A673 (cell line): ENCODE measurements around the gene SPDEF. TPM values are rescaled to one million over a fixed set of nuclear protein-coding genes. Genes with fewer than 3 reads are reported as not detected.

Experiments used
- BruUV-seq: library from RNA; stranded (reverse); fragments of 400-500 nt; replicated peaks from 2 replicates; lab custom pipeline; 2021; lab: Mats Ljungman, UMichigan
- CTCF ChIA-PET: fragments of 300-600 bp; sonication (Branson Sonifier 250); formaldehyde crosslinking; loops from one replicate; lab custom pipeline; 2022; ENCODE audit warnings: antibody characterized with exemption; lab: Charles Lee
- POLR2A ChIA-PET: fragments of 300-600 bp; sonication (Branson Sonifier 250); formaldehyde crosslinking; loops from one replicate; lab custom pipeline; 2022; ENCODE audit warnings: antibody characterized with exemption; ENCODE audit not compliant: low non-redundant PET; lab: Charles Lee
- DNase-seq: peaks from one replicate; pipeline ENCODE4 v3.0.0-alpha.2; 2015; ENCODE audit warnings: low spot score
- H3K27ac ChIP-seq: fragments of 200-600 bp; sonication (generic); 2 replicates; pipeline ENCODE4 v1.5.1; 2016; ENCODE audit warnings: mixed run types, low read depth, mild to moderate bottlenecking, mixed read lengths, antibody characterized with exemption, low read length; ENCODE audit not compliant: poor library complexity, severe bottlenecking
- H3K27me3 ChIP-seq: fragments of 200-600 bp; sonication (generic); replicated peaks from 2 replicates; pipeline ENCODE4 v1.6.1; 2017; ENCODE audit warnings: mixed run types, low read depth, mild to moderate bottlenecking, mixed read lengths, antibody characterized with exemption, low read length; ENCODE audit not compliant: insufficient read depth, poor library complexity
- H3K36me3 ChIP-seq: fragments of 200-600 bp; sonication (generic); 2 replicates; pipeline ENCODE4 v1.6.1; 2016; ENCODE audit warnings: mixed run types, mild to moderate bottlenecking, mixed read lengths, antibody characterized with exemption, low read length; ENCODE audit not compliant: insufficient read depth, poor library complexity, severe bottlenecking
- H3K4me1 ChIP-seq: fragments of 200-600 bp; sonication (generic); 2 replicates; pipeline ENCODE4 v1.6.1; 2017; ENCODE audit warnings: mixed run types, mild to moderate bottlenecking, mixed read lengths, antibody characterized with exemption, low read length; ENCODE audit not compliant: insufficient read depth, poor library complexity, severe bottlenecking
- H3K4me3 ChIP-seq: fragments of 200-600 bp; sonication (generic); 2 replicates; pipeline ENCODE4 v1.5.1; 2016; ENCODE audit warnings: low read depth, mixed run types, mild to moderate bottlenecking, mixed read lengths, low read length; ENCODE audit not compliant: poor library complexity, severe bottlenecking
- H3K9me3 ChIP-seq: fragments of 200-600 bp; sonication (generic); 2 replicates; pipeline ENCODE4 v1.6.1; 2016; ENCODE audit warnings: mixed run types, low read depth, mild to moderate bottlenecking, mixed read lengths, antibody characterized with exemption, low read length; ENCODE audit not compliant: poor library complexity, severe bottlenecking
- CTCF ChIP-seq: fragments of 300-800, 200-600 bp; sonication (generic); conservative IDR thresholded peaks from 2 replicates; pipeline ENCODE4 v1.5.1; 2017; ENCODE audit warnings: low read depth, mild to moderate bottlenecking, antibody characterized with exemption, low read length, moderate library complexity, mixed read lengths
- EZH2 ChIP-seq: fragments of 200-600 bp; sonication (generic); IDR thresholded peaks from 2 replicates; pipeline ENCODE4 v1.6.1; 2017; ENCODE audit warnings: borderline replicate concordance, low read depth, mild to moderate bottlenecking, mixed read lengths, antibody characterized with exemption, low read length; ENCODE audit not compliant: poor library complexity, severe bottlenecking
- intact Hi-C: fragments of 100-400 bp; cut with micrococcal nuclease; formaldehyde crosslinking; loops from one replicate; pipeline ENCODE4 v1.10.0; 2022; ENCODE audit not compliant: unreplicated experiment
- total RNA-seq: library from RNA; stranded (reverse); gene quantifications from 2 replicates; pipeline ENCODE4 v1.2.3, GENCODE V29; 2021

SPDEF gene
- total RNA-seq, 1 experiment from 2014 or later = not detected

- BruUV-seq = no TSS peak
- Histone ChIP-seq H3K36me3 (no peaks in the 10 kb centered on the region), H3K27ac (no peak overlapping the region), H3K9me3 (no peaks in the 10 kb centered on the region), H3K27me3 (no peaks in the 10 kb centered on the region), H3K4me3 (no peak overlapping the region), H3K4me1 (no peaks in the 10 kb centered on the region)
- DNase-seq = no peak
- intact Hi-C loops = no loop called here
- ChIA-PET CTCF (no interaction called here), POLR2A (no interaction called here)
- no peak for TF ChIP-seq CTCF
- TF ChIP-seq EZH2 = no peak
Observed at GRCh38 chr6:34549026-34549803, 6.9 kb downstream of the SPDEF start.

- ChIA-PET POLR2A (no interaction called here), CTCF (no interaction called here)
- Histone ChIP-seq H3K27me3 (no peaks in the 10 kb centered on the region), H3K27ac (no peak overlapping the region), H3K4me3 (no peak overlapping the region), H3K4me1 (no peaks in the 10 kb centered on the region), H3K9me3 (no peaks in the 10 kb centered on the region), H3K36me3 (no peaks in the 10 kb centered on the region)
- BruUV-seq = no TSS peak
- TF ChIP-seq CTCF (no peak), EZH2 (no peak)
- intact Hi-C loops = no loop called here
- no peak for DNase-seq
Observed at GRCh38 chr6:34547701-34548644, 8.2 kb downstream of the SPDEF start.

DNA sequence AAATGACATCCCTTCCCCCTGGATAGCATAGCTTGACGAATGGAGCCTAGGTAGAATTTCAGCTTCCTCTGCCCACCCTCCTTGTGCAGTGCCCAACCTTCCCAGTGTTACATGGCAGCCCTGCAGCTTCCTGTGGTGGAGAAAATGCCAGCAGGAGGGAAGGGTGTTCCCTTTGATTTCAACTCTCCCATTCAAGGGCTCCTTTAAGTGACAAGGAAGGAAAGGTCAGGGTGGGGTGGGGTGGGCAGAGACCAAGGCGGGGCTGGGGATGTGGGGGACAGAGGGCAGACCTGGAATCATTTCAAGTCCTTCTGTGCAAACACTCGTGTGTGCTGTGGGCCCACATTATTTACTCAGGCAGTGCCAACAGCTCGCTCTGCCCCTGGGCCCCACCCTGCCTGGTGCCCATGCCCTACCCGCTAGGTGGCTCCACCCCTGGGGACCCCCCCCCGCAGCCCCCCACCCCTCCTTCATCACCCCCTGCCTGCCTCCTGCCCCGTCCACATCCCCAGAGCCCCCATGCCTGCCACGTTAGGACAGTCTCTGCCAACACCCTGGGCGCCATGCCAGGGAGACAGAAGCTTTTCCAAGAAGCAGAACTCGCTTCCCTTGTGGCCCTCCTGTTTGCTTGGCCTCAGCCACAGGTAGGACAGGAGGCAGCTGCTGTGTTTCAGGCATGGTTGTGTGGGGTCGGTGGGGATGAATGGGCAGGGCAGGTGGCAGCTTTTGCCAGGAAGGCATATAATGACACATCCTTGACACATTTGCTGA is 9.4 kb downstream of the SPDEF start:
- TF ChIP-seq CTCF = no peak
- no peak for TF ChIP-seq EZH2
- Histone ChIP-seq H3K27ac (no peak overlapping the region), H3K27me3 (no peaks in the 10 kb centered on the region), H3K36me3 (no peaks in the 10 kb centered on the region), H3K4me3 (no peak overlapping the region), H3K4me1 (no peaks in the 10 kb centered on the region), H3K9me3 (no peaks in the 10 kb centered on the region)
- peak; percentile 17 for DNase-seq
- no TSS peak for BruUV-seq
- intact Hi-C loops = no loop called here
- POLR2A ChIA-PET = no interaction called here
- CTCF ChIA-PET = no interaction called here
